ENCODE data around the gene SAMD14. TPM values are rescaled to one million over a fixed set of nuclear protein-coding genes. Genes with fewer than 3 reads are reported as not detected.

SAMD14 gene
- total and polyA plus RNA-seq, 10 of the 15 experiments (the other 5 are each of a cell fraction or from before 2014, with no cell fraction given), result 0.06 to 1.7 (median 0.25) TPM; not detected in 3

DNA sequence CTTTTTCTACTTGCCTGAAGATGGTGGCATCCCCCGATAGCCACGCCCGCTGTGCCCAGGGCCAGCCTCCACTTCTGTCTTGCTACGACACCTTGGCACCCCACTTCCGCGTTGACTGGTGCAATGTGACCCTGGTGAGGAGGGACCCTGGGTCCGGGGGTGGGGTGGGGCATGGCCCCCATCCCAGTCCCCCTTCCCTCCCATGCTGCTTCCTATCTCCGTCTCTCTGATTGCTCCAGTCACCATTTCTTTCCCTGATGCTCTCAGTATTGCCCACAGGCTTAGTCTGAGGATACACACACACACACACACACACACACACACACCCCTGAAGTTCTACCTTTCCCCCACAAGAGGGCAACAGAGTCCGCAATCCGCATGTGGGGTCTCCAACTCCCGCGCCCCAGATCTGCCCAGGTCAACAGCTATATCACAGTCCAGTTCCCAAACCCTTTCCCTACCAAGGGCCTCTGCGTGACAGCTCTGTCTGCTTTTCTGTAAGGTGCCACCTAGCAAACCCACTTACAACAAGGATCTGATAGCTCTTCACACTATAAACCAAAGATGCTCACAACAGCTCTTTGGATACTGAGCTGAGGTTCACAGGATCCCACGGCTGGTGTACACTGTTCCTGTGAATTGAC lies 39.3 kb upstream of the SAMD14 start (continued):
- TF ChIP-seq, protein P1, sequence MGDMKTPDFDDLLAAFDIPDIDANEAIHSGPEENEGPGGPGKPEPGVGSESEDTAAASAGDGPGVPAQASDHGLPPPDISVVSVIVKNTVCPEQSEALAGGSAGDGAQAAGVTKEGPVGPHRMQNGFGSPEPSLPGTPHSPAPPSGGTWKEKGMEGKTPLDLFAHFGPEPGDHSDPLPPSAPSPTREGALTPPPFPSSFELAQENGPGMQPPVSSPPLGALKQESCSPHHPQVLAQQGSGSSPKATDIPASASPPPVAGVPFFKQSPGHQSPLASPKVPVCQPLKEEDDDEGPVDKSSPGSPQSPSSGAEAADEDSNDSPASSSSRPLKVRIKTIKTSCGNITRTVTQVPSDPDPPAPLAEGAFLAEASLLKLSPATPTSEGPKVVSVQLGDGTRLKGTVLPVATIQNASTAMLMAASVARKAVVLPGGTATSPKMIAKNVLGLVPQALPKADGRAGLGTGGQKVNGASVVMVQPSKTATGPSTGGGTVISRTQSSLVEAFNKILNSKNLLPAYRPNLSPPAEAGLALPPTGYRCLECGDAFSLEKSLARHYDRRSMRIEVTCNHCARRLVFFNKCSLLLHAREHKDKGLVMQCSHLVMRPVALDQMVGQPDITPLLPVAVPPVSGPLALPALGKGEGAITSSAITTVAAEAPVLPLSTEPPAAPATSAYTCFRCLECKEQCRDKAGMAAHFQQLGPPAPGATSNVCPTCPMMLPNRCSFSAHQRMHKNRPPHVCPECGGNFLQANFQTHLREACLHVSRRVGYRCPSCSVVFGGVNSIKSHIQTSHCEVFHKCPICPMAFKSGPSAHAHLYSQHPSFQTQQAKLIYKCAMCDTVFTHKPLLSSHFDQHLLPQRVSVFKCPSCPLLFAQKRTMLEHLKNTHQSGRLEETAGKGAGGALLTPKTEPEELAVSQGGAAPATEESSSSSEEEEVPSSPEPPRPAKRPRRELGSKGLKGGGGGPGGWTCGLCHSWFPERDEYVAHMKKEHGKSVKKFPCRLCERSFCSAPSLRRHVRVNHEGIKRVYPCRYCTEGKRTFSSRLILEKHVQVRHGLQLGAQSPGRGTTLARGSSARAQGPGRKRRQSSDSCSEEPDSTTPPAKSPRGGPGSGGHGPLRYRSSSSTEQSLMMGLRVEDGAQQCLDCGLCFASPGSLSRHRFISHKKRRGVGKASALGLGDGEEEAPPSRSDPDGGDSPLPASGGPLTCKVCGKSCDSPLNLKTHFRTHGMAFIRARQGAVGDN (IDR thresholded peaks at IDR 0.05), result no peak
- TF ChIP-seq IKZF2 (IDR thresholded peaks at IDR 0.05) (peak; percentile 54 to 82), FOXM1 (IDR thresholded peaks at IDR 0.05; ENCODE audit: low read depth, low read length) (no peak; the same call in 1 of the 2 replicates), RAD21 (IDR thresholded peaks at IDR 0.05; ENCODE audit: insufficient read depth, low read depth, low read length) (peak; percentile 96), BMI1 (IDR thresholded peaks at IDR 0.05; ENCODE audit: borderline replicate concordance) (no peak), ZZZ3 (IDR thresholded peaks at IDR 0.05; ENCODE audit: control insufficient read depth, insufficient read length, low read depth) (no peak), EED (IDR thresholded peaks at IDR 0.05; ENCODE audit: low read depth) (peak; percentile 30; the same call in 1 of the 2 replicates), MTA2 (IDR thresholded peaks at IDR 0.05; ENCODE audit: low read depth) (peak; percentile 42; the same call in 1 of the 2 replicates), RB1 (IDR thresholded peaks at IDR 0.05; ENCODE audit: borderline replicate concordance) (peak; percentile 90; the same call in 1 of the 2 replicates), CBX5 (IDR thresholded peaks at IDR 0.05; ENCODE audit: low read depth) (no peak), ZNF24 (IDR thresholded peaks at IDR 0.05) (no peak), FOS (IDR thresholded peaks at IDR 0.05; ENCODE audit: borderline replicate concordance, extremely low read depth, insufficient read length) (no peak), HDGF (IDR thresholded peaks at IDR 0.05) (peak; percentile 44; the same call in 1 of the 2 replicates), POU2F2 (IDR thresholded peaks at IDR 0.05; ENCODE audit: borderline replicate concordance, low read depth, low read length) (peak; percentile 41; the same call in 1 of the 3 replicates), ZNF207 (IDR thresholded peaks at IDR 0.05; ENCODE audit: borderline replicate concordance) (0 out of 2 replicates have a peak, but pooled peaks have one; percentile 47), TCF12 (IDR thresholded peaks at IDR 0.05; ENCODE audit: low read depth, low read length) (no peak), RUNX3 (IDR thresholded peaks at IDR 0.05; ENCODE audit: low read length) (peak; percentile 65)
- TF ChIP-seq, protein P2, sequence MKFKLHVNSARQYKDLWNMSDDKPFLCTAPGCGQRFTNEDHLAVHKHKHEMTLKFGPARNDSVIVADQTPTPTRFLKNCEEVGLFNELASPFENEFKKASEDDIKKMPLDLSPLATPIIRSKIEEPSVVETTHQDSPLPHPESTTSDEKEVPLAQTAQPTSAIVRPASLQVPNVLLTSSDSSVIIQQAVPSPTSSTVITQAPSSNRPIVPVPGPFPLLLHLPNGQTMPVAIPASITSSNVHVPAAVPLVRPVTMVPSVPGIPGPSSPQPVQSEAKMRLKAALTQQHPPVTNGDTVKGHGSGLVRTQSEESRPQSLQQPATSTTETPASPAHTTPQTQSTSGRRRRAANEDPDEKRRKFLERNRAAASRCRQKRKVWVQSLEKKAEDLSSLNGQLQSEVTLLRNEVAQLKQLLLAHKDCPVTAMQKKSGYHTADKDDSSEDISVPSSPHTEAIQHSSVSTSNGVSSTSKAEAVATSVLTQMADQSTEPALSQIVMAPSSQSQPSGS (IDR thresholded peaks at IDR 0.05; ENCODE audit: low read length), result no peak
- TF ChIP-seq, protein P3, sequence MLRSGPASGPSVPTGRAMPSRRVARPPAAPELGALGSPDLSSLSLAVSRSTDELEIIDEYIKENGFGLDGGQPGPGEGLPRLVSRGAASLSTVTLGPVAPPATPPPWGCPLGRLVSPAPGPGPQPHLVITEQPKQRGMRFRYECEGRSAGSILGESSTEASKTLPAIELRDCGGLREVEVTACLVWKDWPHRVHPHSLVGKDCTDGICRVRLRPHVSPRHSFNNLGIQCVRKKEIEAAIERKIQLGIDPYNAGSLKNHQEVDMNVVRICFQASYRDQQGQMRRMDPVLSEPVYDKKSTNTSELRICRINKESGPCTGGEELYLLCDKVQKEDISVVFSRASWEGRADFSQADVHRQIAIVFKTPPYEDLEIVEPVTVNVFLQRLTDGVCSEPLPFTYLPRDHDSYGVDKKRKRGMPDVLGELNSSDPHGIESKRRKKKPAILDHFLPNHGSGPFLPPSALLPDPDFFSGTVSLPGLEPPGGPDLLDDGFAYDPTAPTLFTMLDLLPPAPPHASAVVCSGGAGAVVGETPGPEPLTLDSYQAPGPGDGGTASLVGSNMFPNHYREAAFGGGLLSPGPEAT (IDR thresholded peaks at IDR 0.05; ENCODE audit: low read depth), result peak; percentile 25; the same call in 1 of the 2 replicates
- TF ChIP-seq, protein P4, sequence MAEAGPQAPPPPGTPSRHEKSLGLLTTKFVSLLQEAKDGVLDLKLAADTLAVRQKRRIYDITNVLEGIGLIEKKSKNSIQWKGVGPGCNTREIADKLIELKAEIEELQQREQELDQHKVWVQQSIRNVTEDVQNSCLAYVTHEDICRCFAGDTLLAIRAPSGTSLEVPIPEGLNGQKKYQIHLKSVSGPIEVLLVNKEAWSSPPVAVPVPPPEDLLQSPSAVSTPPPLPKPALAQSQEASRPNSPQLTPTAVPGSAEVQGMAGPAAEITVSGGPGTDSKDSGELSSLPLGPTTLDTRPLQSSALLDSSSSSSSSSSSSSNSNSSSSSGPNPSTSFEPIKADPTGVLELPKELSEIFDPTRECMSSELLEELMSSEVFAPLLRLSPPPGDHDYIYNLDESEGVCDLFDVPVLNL (IDR thresholded peaks at IDR 0.05; ENCODE audit: low read depth, low read length), result 0 out of 2 replicates have a peak, but pooled peaks have one; percentile 18
- TF ChIP-seq, protein P5, sequence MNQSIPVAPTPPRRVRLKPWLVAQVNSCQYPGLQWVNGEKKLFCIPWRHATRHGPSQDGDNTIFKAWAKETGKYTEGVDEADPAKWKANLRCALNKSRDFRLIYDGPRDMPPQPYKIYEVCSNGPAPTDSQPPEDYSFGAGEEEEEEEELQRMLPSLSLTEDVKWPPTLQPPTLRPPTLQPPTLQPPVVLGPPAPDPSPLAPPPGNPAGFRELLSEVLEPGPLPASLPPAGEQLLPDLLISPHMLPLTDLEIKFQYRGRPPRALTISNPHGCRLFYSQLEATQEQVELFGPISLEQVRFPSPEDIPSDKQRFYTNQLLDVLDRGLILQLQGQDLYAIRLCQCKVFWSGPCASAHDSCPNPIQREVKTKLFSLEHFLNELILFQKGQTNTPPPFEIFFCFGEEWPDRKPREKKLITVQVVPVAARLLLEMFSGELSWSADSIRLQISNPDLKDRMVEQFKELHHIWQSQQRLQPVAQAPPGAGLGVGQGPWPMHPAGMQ (IDR thresholded peaks at IDR 0.05; ENCODE audit: borderline replicate concordance), result peak; percentile 55; the same call in 1 of the 2 replicates

All from GM12878 (cell line).